GM12891 (cell line): ENCODE results near the gene ADRA1B.

Experiments
- POLR2A ChIP-seq: IDR thresholded peaks from 2 replicates; pipeline ENCODE4 v1.6.1; 2011; ENCODE audit warnings: low read depth, low read length, control low read depth
- POLR2AphosphoS5 ChIP-seq: IDR thresholded peaks from 2 replicates; pipeline ENCODE4 v1.6.1; 2011; ENCODE audit warnings: low read depth, low read length, control low read depth
- POU2F2 ChIP-seq: IDR thresholded peaks from 2 replicates; pipeline ENCODE4 v1.6.1; 2011; ENCODE audit warnings: low read depth, mild to moderate bottlenecking, control low read depth, low read length, moderate library complexity
- SPI1 ChIP-seq: IDR thresholded peaks from 2 replicates; pipeline ENCODE4 v1.6.1; 2011; ENCODE audit warnings: low read depth, low read length, control low read depth

GRCh38 chr5:159987031-159987674 lies 70.9 kb downstream of the ADRA1B start:
- no peak for TF ChIP-seq POU2F2
- TF ChIP-seq SPI1: peak; percentile 70
- TF ChIP-seq POLR2A: no peak
- TF ChIP-seq POLR2AphosphoS5: no peak
